DND-41 (cell line): ENCODE measurements around the gene CCR6.

Experiments used
- ATAC-seq: fragments of 200-7000 bp; cut with Tn5 transposase; 3 replicates; pipeline ENCODE4 v1.9.1; 2021; ENCODE audit warnings: low read depth; ENCODE audit not compliant: insufficient read depth
- DNase-seq: peaks from one replicate; pipeline ENCODE4 v3.0.0-alpha.2; 2020
- H2AFZ ChIP-seq: 2 replicates; pipeline ENCODE4 v1.6.0; 2012; ENCODE audit warnings: low read depth, low read length
- H3K27ac ChIP-seq: 2 replicates; pipeline ENCODE4 v1.5.1; 2012; ENCODE audit warnings: low read length, inconsistent platforms
- H3K27me3 ChIP-seq: fragments of 200-600 bp; sonication (generic); 2 replicates; pipeline ENCODE4 v1.6.0; 2012; ENCODE audit warnings: low read length, mild to moderate bottlenecking, inconsistent platforms; ENCODE audit not compliant: insufficient read depth, poor library complexity
- H3K36me3 ChIP-seq: 2 replicates; pipeline ENCODE4 v1.5.1; 2012; ENCODE audit warnings: low read length, inconsistent platforms; ENCODE audit not compliant: insufficient read depth
- H3K4me1 ChIP-seq: 2 replicates; pipeline ENCODE4 v1.5.1; 2012; ENCODE audit warnings: mild to moderate bottlenecking, low read length; ENCODE audit not compliant: insufficient read depth
- H3K4me2 ChIP-seq: 2 replicates; pipeline ENCODE4 v1.6.0; 2012; ENCODE audit warnings: mild to moderate bottlenecking, moderate library complexity, low read length, inconsistent platforms; ENCODE audit not compliant: insufficient read depth
- H3K4me3 ChIP-seq, 2 experiments: fragments of 200-600 bp in 1 of 2; shearing (Covaris generic) in 1 of 2; 2 replicates each; pipeline ENCODE4 v1.5.1; 2012 to 2016; ENCODE audit warnings: inconsistent platforms in 2 of 2, low read length in 2 of 2, mild to moderate bottlenecking in 2 of 2, low read depth in 1 of 2, moderate library complexity in 1 of 2
- H3K79me2 ChIP-seq: 2 replicates; pipeline ENCODE4 v1.6.0; 2012; ENCODE audit warnings: low read length, inconsistent platforms; ENCODE audit not compliant: insufficient read depth
- H3K9ac ChIP-seq: 2 replicates; pipeline ENCODE4 v1.6.0; 2012; ENCODE audit warnings: low read depth, mild to moderate bottlenecking, inconsistent platforms, low read length, moderate library complexity
- H3K9me3 ChIP-seq: 2 replicates; pipeline ENCODE4 v1.5.1; 2012; ENCODE audit warnings: low read length, moderate library complexity, mild to moderate bottlenecking, inconsistent platforms; ENCODE audit not compliant: insufficient read depth, severe bottlenecking
- H4K20me1 ChIP-seq: 2 replicates; pipeline ENCODE4 v1.6.0; 2012; ENCODE audit warnings: low read length; ENCODE audit not compliant: insufficient read depth
- EZH2 ChIP-seq: IDR thresholded peaks from 3 replicates; pipeline ENCODE4 v1.6.1; 2012; ENCODE audit warnings: borderline replicate concordance, low read depth, mild to moderate bottlenecking, moderate library complexity, low read length, inconsistent platforms; ENCODE audit not compliant: severe bottlenecking
- TF ChIP-seq, protein P1 (sequence below): IDR thresholded peaks from 2 replicates; pipeline ENCODE4 v1.5.1; 2012; ENCODE audit warnings: borderline replicate concordance, low read length, moderate library complexity, mild to moderate bottlenecking; ENCODE audit not compliant: poor library complexity, severe bottlenecking; ENCODE audit errors: extremely low read depth

Gene CCR6

DNA sequence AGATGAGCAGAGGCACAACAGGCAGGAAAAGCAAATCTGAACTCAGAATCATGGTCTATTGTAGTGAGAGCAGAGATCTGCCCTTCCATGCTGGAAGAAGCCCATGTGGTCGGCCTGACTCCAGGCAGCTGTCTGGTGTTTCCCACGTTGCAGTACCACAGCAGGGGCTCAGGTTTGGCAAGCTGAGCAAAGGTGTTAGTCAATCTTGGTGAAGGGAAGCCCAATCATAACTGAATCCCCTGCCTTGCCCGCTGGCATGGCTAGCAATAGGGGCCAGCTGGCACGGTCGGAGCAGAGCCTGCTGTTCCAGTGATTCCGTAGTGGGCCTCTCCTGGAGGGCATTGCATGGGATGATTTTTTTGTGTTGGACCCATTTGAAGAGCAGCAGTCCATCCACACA, 17.8 kb upstream of the CCR6 start:
- Histone ChIP-seq H3K36me3 (no peaks in the 10 kb centered on the region), H3K4me2 (no peak overlapping the region), H4K20me1 (no peaks in the 10 kb centered on the region), H2AFZ (no peak overlapping the region), H3K27ac (no peak overlapping the region), H3K9me3 (no peaks in the 10 kb centered on the region), H3K9ac (no peak overlapping the region), H3K4me1 (no peaks in the 10 kb centered on the region), H3K4me3 (no peak overlapping the region), H3K79me2 (no peaks in the 10 kb centered on the region), H3K27me3 (no peaks in the 10 kb centered on the region)
- ATAC-seq (no peak), DNase-seq (no peak)
- TF ChIP-seq EZH2: no peak
- TF ChIP-seq, protein P1, sequence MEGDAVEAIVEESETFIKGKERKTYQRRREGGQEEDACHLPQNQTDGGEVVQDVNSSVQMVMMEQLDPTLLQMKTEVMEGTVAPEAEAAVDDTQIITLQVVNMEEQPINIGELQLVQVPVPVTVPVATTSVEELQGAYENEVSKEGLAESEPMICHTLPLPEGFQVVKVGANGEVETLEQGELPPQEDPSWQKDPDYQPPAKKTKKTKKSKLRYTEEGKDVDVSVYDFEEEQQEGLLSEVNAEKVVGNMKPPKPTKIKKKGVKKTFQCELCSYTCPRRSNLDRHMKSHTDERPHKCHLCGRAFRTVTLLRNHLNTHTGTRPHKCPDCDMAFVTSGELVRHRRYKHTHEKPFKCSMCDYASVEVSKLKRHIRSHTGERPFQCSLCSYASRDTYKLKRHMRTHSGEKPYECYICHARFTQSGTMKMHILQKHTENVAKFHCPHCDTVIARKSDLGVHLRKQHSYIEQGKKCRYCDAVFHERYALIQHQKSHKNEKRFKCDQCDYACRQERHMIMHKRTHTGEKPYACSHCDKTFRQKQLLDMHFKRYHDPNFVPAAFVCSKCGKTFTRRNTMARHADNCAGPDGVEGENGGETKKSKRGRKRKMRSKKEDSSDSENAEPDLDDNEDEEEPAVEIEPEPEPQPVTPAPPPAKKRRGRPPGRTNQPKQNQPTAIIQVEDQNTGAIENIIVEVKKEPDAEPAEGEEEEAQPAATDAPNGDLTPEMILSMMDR: no peak

DNA sequence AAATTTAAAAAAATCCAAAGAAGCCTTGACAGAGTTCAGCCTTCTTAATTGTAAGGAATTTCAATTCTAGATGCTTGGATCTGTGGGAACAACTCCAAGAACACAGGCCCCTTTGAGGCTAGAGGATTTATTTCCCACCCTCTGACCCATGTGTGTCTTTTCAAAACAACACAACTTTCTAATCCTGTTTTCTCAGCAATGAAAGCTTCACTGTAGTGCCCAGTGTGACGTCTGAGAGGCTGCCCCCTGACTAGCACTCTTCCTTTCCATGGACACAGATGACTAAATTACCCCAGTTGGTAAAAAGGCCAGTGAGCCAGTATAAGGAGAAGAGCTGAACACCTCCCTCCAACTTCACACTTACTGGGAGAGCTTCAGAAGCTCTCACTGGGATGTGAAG, 16.5 kb upstream of the CCR6 start:
- Histone ChIP-seq H3K4me3 (no peak overlapping the region), H3K36me3 (no peaks in the 10 kb centered on the region), H2AFZ (no peak overlapping the region), H3K9ac (no peak overlapping the region), H3K27me3 (no peaks in the 10 kb centered on the region), H3K79me2 (no peaks in the 10 kb centered on the region), H4K20me1 (no peaks in the 10 kb centered on the region), H3K4me1 (no peaks in the 10 kb centered on the region), H3K4me2 (no peak overlapping the region), H3K9me3 (no peaks in the 10 kb centered on the region), H3K27ac (no peak overlapping the region)
- ATAC-seq (no peak), DNase-seq (no peak)
- TF ChIP-seq EZH2: no peak
- TF ChIP-seq, protein P1: no peak

DNA sequence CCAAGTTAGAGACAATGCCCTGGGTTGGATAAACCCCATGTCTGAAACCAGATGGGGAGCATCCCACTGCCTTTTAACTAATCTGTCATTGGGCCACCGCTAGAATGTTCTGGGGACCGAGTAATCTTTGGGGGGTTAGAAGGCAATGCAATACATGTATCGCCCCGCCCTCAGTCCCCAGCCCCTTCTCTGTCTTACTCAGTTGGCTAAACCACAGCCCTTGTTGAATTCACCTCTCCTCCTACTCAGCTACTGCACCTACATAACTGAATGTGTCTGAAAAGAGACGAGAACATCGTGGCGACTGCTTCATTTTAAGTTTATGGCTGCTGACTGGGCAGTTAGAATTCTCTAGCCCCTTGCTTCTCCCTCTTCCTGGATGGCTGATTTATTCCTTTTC, 15.1 kb upstream of the CCR6 start:
- Histone ChIP-seq H3K4me1 (no peaks in the 10 kb centered on the region), H3K4me2 (no peak overlapping the region), H3K4me3 (no peak overlapping the region), H3K79me2 (no peaks in the 10 kb centered on the region), H3K9me3 (no peaks in the 10 kb centered on the region), H2AFZ (no peak overlapping the region), H4K20me1 (no peaks in the 10 kb centered on the region), H3K27ac (no peak overlapping the region), H3K9ac (no peak overlapping the region), H3K36me3 (no peaks in the 10 kb centered on the region), H3K27me3 (no peaks in the 10 kb centered on the region)
- no peak for DNase-seq
- TF ChIP-seq, protein P1: no peak
- no peak for ATAC-seq

DNA sequence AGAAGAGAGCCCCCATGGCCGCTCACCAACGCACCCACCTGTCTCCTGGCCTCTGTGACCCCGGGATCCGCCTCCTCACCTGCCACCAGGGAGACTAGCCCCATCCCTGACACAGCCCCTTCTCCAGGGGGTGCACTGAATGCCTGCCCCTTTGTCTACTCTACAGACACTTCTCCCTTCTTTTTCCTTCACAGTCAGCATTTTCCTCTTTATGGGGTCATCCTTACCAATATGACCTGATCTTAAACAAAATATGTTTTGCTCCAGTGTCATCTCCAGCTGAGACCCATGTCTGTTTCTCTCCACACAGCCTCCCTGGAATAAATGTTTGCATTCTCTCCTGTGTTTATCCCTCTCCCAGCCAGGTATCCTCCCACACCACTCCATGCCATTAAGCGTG, 14.6 kb upstream of the CCR6 start:
- H3K27me3 ChIP-seq: no peaks in the 10 kb centered on the region
- no peaks in the 10 kb centered on the region for H3K79me2 ChIP-seq
- no peaks in the 10 kb centered on the region for H4K20me1 ChIP-seq
- H3K4me2 ChIP-seq: no peak overlapping the region
- H3K4me1 ChIP-seq: no peaks in the 10 kb centered on the region
- DNase-seq: no peak
- no peaks in the 10 kb centered on the region for H3K36me3 ChIP-seq
- H3K9me3 ChIP-seq: no peaks in the 10 kb centered on the region
- TF ChIP-seq EZH2: no peak
- TF ChIP-seq, protein P1: no peak
- ATAC-seq: no peak
- no peak overlapping the region for H3K27ac ChIP-seq
- H3K4me3 ChIP-seq: no peak overlapping the region
- H2AFZ ChIP-seq: no peak overlapping the region
- no peak overlapping the region for H3K9ac ChIP-seq
